ENCODE results near the gene DBNL. TPM values are rescaled to one million over a fixed set of nuclear protein-coding genes. Genes with fewer than 3 reads are reported as not detected.
A peak's percentile ranks its signal among the peaks of the same experiment; 100 is the strongest.
"Not testable (repeated sequence)": the region's sequence is repeated elsewhere in the genome, so short reads cannot be mapped to it uniquely, and the experiment has no call there.

DBNL gene
- total RNA-seq, 2 donors from 2014 or later: 75.3 to 123 TPM

DNA sequence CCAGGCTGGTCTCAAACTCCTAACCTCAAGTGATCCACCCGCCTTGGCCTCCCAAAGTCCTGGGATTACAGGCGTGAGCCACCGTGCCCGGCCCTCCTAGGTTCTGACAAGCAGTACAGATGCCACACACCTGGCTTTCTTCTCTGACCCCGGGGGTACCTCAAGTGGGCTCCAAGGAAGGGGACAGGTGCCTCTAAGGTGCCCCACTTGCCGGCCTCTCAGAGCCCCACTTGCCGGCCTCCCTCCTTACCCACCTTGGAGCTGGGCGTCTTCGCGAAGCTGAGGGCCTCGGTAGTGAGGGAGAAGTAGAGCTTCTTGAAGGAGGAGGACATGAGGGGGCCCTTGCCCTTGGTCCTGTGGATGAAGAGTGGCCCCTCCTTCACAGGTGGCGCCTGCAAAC lies 5.9 kb upstream of the DBNL start:
- H3K9me3 Mint-ChIP-seq; H3K27ac Mint-ChIP-seq; DNase-seq (ENCODE audit: low spot score in 2 of 2); H3K36me3 Mint-ChIP-seq; ATAC-seq: not testable (repeated sequence)

DNA sequence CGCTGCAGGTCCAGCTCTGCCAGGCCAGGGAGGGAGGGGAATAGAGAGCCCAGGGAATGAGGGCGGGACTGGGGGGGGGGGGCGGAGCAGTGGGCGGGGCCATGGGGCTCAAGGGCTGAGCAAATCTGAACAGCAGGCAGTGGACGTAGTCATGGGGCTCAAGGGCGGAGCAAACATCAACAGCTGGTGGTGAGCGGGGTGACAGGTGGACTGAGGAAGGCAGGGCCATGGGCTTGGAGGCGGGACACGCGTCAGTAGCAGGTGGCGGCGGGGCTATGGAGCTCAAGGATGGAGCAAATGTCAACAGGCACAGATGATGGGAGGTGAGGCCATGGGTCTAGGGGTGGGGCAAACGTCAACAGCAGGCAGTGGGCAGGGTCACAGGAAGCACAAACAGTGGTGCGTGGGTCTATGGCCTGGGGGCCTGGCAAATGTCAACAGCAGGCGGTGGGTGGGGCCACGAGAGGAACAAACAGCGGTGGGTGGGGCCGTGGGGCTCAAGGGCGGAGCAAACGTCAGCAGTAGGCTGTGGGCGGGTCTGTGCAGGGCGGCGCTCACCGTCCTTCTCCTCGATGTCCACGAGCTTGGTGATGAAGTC lies 5.4 kb upstream of the DBNL start:
- peak overlapping the region in 1 of 2 donors; percentile 89 for H3K27ac Mint-ChIP-seq
- DNase-seq (ENCODE audit: low spot score in 2 of 2): peak; percentile 76 to 84

DNA sequence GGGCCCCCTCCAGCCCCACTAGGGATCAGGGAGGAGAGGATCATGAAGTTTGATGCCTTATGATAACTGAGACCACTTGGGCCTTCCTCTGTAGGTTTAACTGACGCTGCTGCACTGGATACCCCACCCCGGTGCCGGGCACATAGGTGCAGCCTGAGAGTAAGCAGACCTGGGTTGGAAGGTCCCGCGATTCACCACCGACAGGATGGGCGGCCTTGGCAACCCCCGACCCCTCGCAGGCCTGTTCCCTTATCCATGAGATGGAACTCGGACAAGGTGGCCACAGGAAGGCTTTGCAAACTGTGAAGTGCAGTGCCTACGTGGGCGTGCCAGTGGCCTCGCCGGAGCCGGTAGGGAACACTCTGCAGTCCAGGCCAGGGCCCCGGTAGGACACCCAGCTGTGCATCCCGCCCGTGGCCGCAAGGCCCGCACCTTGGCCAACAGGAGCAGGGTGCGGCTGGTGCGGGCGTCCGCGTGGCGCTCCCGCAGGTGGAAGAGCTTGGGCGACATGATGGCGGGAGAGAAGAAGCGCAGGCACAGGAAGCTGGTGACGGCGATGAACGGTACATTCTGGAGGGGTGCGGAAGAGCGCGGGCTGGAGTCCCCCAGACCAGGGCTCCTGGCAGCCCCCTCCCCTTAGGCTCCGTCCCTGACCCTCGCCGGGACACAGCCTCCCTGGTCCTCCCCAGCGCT lies 4.6 kb upstream of the DBNL start:
- not testable (repeated sequence) for DNase-seq (ENCODE audit: low spot score in 2 of 2); H3K9me3 Mint-ChIP-seq; H3K36me3 Mint-ChIP-seq
- peak; percentile 38 for ATAC-seq
- H3K27ac Mint-ChIP-seq: peak overlapping the region in 1 of 2 donors; percentile 83

More for the DNA sequence above, 5.4 kb upstream of the DBNL start:
- not testable (repeated sequence) for H3K36me3 Mint-ChIP-seq, H3K9me3 Mint-ChIP-seq
- peak; percentile 72 to 77 for ATAC-seq

DNA sequence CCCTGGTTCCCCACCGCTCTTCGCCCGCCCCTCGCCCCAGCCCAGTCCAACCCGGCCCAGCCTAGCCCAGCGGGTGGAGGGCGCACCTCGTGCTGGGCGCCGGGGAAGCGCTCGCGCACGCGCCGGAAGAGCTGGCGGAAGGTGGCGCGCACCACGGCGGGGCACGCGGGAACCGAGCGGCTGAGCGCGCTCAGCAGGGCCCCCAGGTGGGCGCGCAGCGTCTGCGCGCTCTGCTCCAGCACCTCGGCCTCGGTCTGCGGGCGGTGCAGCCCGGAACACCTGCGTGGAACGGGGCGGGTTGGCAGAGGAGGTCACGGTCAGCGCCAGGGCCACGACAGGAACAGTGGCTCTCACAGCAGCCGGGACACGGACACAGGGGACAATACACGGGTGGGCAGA lies 4.0 kb upstream of the DBNL start:
- H3K36me3 Mint-ChIP-seq, H3K9me3 Mint-ChIP-seq: not testable (repeated sequence)
- ATAC-seq (peak; percentile 64), DNase-seq (ENCODE audit: low spot score in 2 of 2) (peak; percentile 46 to 68)
- H3K27ac Mint-ChIP-seq: peak overlapping the region; percentile 72 to 83

DNA sequence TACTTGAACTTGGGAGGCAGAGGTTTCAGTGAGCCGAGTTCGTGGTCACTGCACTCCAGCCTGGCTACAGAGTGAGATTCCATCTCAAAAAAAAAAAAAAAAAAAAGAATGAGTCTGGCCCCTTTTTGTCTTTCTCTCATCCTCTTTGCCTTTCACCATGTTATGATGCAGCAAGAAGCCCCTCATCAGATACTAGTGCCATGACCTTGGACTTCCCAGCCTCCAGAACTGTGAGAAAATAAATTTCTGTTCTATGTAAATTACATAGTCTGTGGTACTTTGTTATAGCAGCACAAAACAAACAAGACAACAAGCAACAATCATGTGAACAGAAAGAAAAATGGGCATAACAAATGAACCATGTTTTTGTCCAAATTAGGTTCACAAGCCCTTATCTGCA lies 2.3 kb upstream of the DBNL start:
- Mint-ChIP-seq H3K36me3 (peaks cover 23 to 27% of the 10 kb centered on the region in 2 donors), H3K9me3 (no peaks in the 10 kb centered on the region), H3K27ac (no peak overlapping the region)
- ATAC-seq: no peak
- no peak for DNase-seq (ENCODE audit: low spot score in 2 of 2)

- Mint-ChIP-seq H3K36me3 (peaks cover 33 to 35% of the 10 kb centered on the region in 2 donors), H3K27ac (peak overlapping the region; percentile 89 to 93), H3K9me3 (no peaks in the 10 kb centered on the region)
- DNase-seq (ENCODE audit: low spot score in 2 of 2) (no peak), ATAC-seq (no peak)
These were observed 600 bp upstream of the DBNL start for GRCh38 chr7:44043902-44044301.

GRCh38 chr7:44045226-44046014 lies 918 bp downstream of the DBNL start:
- H3K9me3 Mint-ChIP-seq: no peaks in the 10 kb centered on the region
- no peak for ATAC-seq

GRCh38 chr7:44046321-44047061 lies 2.0 kb downstream of the DBNL start:
- peak overlapping the region; percentile 88 to 89 for H3K27ac Mint-ChIP-seq
- ATAC-seq (peak; percentile 42 to 75), DNase-seq (ENCODE audit: low spot score in 2 of 2) (peak in 1 of 2 donors; percentile 68)
- no peaks in the 10 kb centered on the region for H3K9me3 Mint-ChIP-seq
- peaks cover 33 to 35% of the 10 kb centered on the region in 2 donors for H3K36me3 Mint-ChIP-seq

More at GRCh38 chr7:44045226-44046014, 918 bp downstream of the DBNL start:
- DNase-seq (ENCODE audit: low spot score in 2 of 2): peak in 1 of 2 donors; percentile 54
- Mint-ChIP-seq H3K27ac (peak overlapping the region; percentile 88 to 89), H3K36me3 (peaks cover 33 to 37% of the 10 kb centered on the region in 2 donors)

DNA sequence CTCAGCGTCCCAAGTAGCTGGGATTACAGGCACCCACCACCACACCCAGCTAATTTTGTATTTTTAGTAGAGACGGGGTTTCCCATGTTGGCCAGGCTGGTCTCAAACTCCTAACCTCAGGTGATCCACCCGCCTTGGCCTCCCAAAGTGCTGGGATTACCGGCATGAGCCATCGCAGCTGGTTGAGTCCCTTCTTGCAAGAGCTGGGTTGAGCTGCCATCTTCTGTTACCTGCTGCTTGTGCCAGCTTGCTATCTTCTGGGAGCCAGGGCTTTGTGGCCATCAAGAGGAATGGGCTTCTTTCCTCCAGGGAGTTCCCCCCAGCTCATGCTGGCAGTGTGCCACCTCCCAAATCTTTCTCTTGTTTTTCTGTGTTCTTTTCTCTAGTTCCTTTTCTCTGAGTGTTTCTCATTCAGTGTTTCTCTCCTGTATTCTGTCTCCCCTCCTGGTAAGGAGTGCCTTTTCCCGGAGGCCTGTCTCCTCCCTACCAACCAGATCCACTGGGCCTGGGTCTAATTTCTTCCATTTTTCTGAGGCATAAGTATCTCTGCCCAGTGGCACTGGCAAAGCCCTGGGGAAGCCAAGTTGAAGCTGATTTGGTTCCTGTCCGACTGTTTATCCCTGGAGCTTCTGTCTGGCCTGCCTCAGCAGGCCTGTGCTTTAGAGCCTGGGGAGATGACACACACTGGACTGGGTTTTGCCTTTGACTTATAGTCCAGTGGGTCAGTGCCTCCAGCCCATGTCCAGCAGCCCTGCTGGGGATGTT lies 3.7 kb downstream of the DBNL start:
- peaks cover 35 to 38% of the 10 kb centered on the region in 2 donors for H3K36me3 Mint-ChIP-seq

DNA sequence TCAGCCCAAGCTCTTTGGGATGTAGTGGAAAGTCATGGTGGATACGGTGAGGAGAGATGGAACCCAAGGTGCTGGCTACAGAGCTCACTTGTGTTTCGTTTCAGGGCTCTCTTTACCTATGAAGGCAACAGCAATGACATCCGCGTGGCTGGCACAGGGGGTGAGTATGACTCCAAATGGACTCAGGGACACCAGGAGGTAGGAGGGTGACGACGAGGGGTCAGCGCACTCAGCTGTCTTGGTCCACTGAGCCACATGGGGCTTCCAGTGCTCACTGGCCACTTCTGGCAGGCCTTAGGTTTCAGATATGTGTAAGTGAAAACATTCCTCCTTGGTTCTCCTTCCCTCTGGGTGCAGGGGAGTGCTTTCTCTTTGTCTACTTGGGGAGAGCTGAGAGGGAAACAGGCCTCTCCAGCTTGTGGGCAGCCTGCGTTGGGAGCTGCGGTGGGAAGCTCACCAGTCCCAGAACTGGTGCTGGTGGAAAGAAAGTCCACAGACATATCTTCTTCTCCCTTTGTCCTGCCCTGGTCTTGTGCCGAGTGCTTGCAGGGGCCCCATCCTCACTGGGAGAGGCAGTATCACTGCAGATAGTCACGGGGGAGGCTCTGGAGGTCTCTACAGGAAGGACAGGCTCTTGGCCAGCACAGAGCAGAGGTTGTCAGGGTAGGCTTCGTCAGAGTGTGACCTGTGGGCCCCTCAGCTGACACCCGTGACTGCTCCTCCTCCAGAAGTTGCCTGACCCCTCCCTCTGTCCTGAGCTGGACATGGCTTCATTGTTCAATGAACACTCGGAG lies 5.8 kb downstream of the DBNL start:
- Mint-ChIP-seq H3K27ac (peak overlapping the region; percentile 61 to 82), H3K36me3 (peaks cover 32 to 40% of the 10 kb centered on the region in 2 donors), H3K9me3 (no peaks in the 10 kb centered on the region)
- no peak for ATAC-seq
- DNase-seq (ENCODE audit: low spot score in 2 of 2): peak in 1 of 2 donors; percentile 39

More for the DNA sequence above, 3.7 kb downstream of the DBNL start:
- Mint-ChIP-seq H3K9me3 (no peaks in the 10 kb centered on the region), H3K27ac (peak overlapping the region; percentile 61 to 93)
- ATAC-seq: no peak
- DNase-seq (ENCODE audit: low spot score in 2 of 2): peak in 1 of 2 donors; percentile 48

- Mint-ChIP-seq H3K36me3 (peaks cover 26 to 33% of the 10 kb centered on the region in 2 donors), H3K9me3 (no peaks in the 10 kb centered on the region), H3K27ac (peak overlapping the region; percentile 57 to 82)
- ATAC-seq: no peak
- peak in 1 of 2 donors; percentile 9 for DNase-seq (ENCODE audit: low spot score in 2 of 2)
These were observed 6.5 kb downstream of the DBNL start for GRCh38 chr7:44050915-44051560.

- H3K9me3 Mint-ChIP-seq: no peaks in the 10 kb centered on the region
- ATAC-seq (peak; percentile 20 to 68), DNase-seq (ENCODE audit: low spot score in 2 of 2) (peak in 1 of 2 donors; percentile 28)
- peak overlapping the region; percentile 57 to 88 for H3K27ac Mint-ChIP-seq
- H3K36me3 Mint-ChIP-seq: peaks cover 22 to 26% of the 10 kb centered on the region in 2 donors
These were observed 7.2 kb downstream of the DBNL start for GRCh38 chr7:44051611-44052220.

DNA sequence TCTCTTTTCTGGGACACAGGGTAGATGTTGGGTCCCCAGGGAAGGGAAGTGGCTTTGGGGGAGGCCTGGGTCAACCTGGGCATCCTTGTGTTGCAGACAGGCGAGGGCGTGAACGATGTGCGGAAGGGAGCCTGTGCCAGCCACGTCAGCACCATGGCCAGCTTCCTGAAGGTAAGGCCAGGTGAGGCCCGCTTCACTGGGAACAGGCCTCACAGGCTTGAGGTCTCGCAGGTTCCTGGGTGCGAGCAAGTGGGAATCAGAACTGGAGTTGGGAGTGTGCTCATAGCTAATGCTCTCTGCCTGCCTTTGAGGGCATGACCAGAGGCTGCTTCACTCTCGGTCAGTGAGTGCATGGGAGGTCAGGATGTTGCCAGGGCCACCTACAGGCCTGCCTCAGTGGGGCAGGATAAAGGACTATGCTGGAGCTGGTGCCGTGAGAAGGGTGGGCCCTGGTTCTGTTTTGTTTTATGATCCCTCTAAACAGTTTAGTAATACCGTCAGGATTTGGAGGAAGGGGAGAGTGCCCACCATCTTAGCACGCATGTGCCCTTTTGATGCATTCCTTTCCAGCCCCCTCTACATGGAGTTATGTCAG lies 8.4 kb downstream of the DBNL start:
- DNase-seq (ENCODE audit: low spot score in 2 of 2) (no peak), ATAC-seq (no peak)
- Mint-ChIP-seq H3K9me3 (no peaks in the 10 kb centered on the region), H3K27ac (peak overlapping the region in 1 of 2 donors; percentile 74), H3K36me3 (peaks cover 13 to 17% of the 10 kb centered on the region in 2 donors)

DNA sequence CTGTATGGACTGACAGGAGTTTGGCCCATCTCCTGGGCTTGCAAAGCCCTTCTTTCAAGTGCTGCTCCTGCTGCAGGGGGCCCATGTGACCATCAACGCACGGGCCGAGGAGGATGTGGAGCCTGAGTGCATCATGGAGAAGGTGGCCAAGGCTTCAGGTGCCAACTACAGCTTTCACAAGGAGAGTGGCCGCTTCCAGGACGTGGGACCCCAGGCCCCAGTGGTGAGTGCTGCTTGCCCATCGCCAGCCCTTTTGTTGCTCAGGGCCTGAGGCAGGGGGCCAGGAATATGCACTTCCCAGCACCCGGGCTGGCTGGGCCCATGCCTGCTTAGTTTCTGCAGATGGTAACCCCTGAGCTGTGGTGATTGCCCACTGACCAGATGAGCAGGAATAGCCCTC lies 12.2 kb downstream of the DBNL start:
- Mint-ChIP-seq H3K36me3 (peaks cover 4 to 24% of the 10 kb centered on the region in 2 donors), H3K27ac (no peak overlapping the region), H3K9me3 (no peaks in the 10 kb centered on the region)
- DNase-seq (ENCODE audit: low spot score in 2 of 2) (peak in 1 of 2 donors; percentile 48), ATAC-seq (no peak)

Measured in activated naive CD4-positive, alpha-beta T cell treated with anti-CD3 and anti-CD28 coated beads, Interleukin-2, amount 50 U/mL, for 72 hours (primary cell).